Measurements from ENCODE around the gene PRPSAP2. TPM values are rescaled to one million over a fixed set of nuclear protein-coding genes. Genes with fewer than 3 reads are reported as not detected.

Gene PRPSAP2
- total RNA-seq, 5 donors from 2014 or later (not counting 1 experiment from before 2014, with no cell fraction given): 27.4 to 49.6 (median 39.6) TPM

GRCh38 chr17:18957831-18958230, 99.9 kb downstream of the PRPSAP2 start:
- ChIA-PET CTCF (no interaction called here), POLR2A (no interaction called here)
- Histone ChIP-seq H3K4me3 (ENCODE audit: control insufficient read depth in 1 of 2, extremely low read depth in 1 of 2, low read length in 1 of 2) (no peak overlapping the region), H3K27ac (ENCODE audit: low read length) (no peak overlapping the region), H3K4me1 (ENCODE audit: control insufficient read depth in 1 of 2, extremely low read depth in 1 of 2, insufficient read depth in 2 of 2, low read length in 2 of 2) (peaks cover 16 to 58% of the 10 kb centered on the region in 2 experiments), H3K9me3 (no peaks in the 10 kb centered on the region), H3K27me3 (replicated peaks in 1 of 2; ENCODE audit: control insufficient read depth in 2 of 2, extremely low read depth in 1 of 2, insufficient read depth in 2 of 2, low read length in 1 of 2) (peaks cover 0 to 4% of the 10 kb centered on the region in 2 experiments), H3K36me3 (ENCODE audit: control insufficient read depth in 2 of 2, extremely low read depth in 1 of 2, insufficient read depth in 1 of 2, low read length in 1 of 2) (no peaks in the 10 kb centered on the region)
- DNase-seq: no peak
- peak overlapping the region; percentile 3 to 45 for H3K27ac Mint-ChIP-seq
- H3K4me3 Mint-ChIP-seq: peak overlapping the region in 1 of 3 donors; percentile 36
- H3K4me1 Mint-ChIP-seq: peaks cover 44 to 51% (median 50%) of the 10 kb centered on the region in 3 donors
- 92% methylated on average over 4 of the region's 4 CpGs for WGBS (ENCODE audit: insufficient coverage)
- peaks cover 0 to 3% of the 10 kb centered on the region in 2 donors for H3K27me3 Mint-ChIP-seq
- H3K36me3 Mint-ChIP-seq: no peaks in the 10 kb centered on the region
- ATAC-seq (replicated peaks in 1 of 4): no peak
- H3K9me3 Mint-ChIP-seq: no peaks in the 10 kb centered on the region

- Mint-ChIP-seq H3K27me3 (peaks cover 0 to 3% of the 10 kb centered on the region in 2 donors), H3K4me1 (peaks cover 40 to 47% (median 45%) of the 10 kb centered on the region in 3 donors), H3K9me3 (no peaks in the 10 kb centered on the region), H3K36me3 (no peaks in the 10 kb centered on the region), H3K4me3 (no peak overlapping the region), H3K27ac (peak overlapping the region in 1 of 2 donors; percentile 64)
- Histone ChIP-seq H3K4me1 (ENCODE audit: control insufficient read depth in 1 of 2, extremely low read depth in 1 of 2, insufficient read depth in 2 of 2, low read length in 2 of 2) (peaks cover 16 to 58% of the 10 kb centered on the region in 2 experiments), H3K27ac (ENCODE audit: low read length) (no peak overlapping the region), H3K27me3 (replicated peaks in 1 of 2; ENCODE audit: control insufficient read depth in 2 of 2, extremely low read depth in 1 of 2, insufficient read depth in 2 of 2, low read length in 1 of 2) (peaks cover 0 to 4% of the 10 kb centered on the region in 2 experiments), H3K36me3 (ENCODE audit: control insufficient read depth in 2 of 2, extremely low read depth in 1 of 2, insufficient read depth in 1 of 2, low read length in 1 of 2) (no peaks in the 10 kb centered on the region), H3K9me3 (no peaks in the 10 kb centered on the region), H3K4me3 (ENCODE audit: control insufficient read depth in 1 of 2, extremely low read depth in 1 of 2, low read length in 1 of 2) (no peak overlapping the region)
- POLR2A ChIA-PET: no interaction called here
- CTCF ChIA-PET: interaction anchor here in 1 of 2 donors (0.6 kb wide), 1 partner anchor 61 kb away, joined by 4 read pairs; no protein-coding TSS in a partner anchor
- WGBS (ENCODE audit: insufficient coverage): 93% methylated on average over 8 of the region's 11 CpGs
- DNase-seq (no peak), ATAC-seq (replicated peaks in 1 of 4) (no peak)
Observed at GRCh38 chr17:18958611-18959010, 100.7 kb downstream of the PRPSAP2 start.

GRCh38 chr17:18959071-18959844, 101.3 kb downstream of the PRPSAP2 start:
- Mint-ChIP-seq H3K27me3 (peaks cover 0 to 3% of the 10 kb centered on the region in 2 donors), H3K4me1 (peaks cover 34 to 41% (median 39%) of the 10 kb centered on the region in 3 donors), H3K9me3 (no peaks in the 10 kb centered on the region), H3K4me3 (no peak overlapping the region), H3K36me3 (no peaks in the 10 kb centered on the region), H3K27ac (no peak overlapping the region)
- Histone ChIP-seq H3K27ac (ENCODE audit: low read length) (no peak overlapping the region), H3K36me3 (ENCODE audit: control insufficient read depth in 2 of 2, extremely low read depth in 1 of 2, insufficient read depth in 1 of 2, low read length in 1 of 2) (no peaks in the 10 kb centered on the region), H3K27me3 (replicated peaks in 1 of 2; ENCODE audit: control insufficient read depth in 2 of 2, extremely low read depth in 1 of 2, insufficient read depth in 2 of 2, low read length in 1 of 2) (peaks cover 0 to 4% of the 10 kb centered on the region in 2 experiments), H3K4me3 (ENCODE audit: control insufficient read depth in 1 of 2, extremely low read depth in 1 of 2, low read length in 1 of 2) (no peak overlapping the region), H3K9me3 (no peaks in the 10 kb centered on the region), H3K4me1 (ENCODE audit: control insufficient read depth in 1 of 2, extremely low read depth in 1 of 2, insufficient read depth in 2 of 2, low read length in 2 of 2) (peaks cover 12 to 52% of the 10 kb centered on the region in 2 experiments)
- 86% methylated on average over 11 of the region's 22 CpGs for WGBS (ENCODE audit: insufficient coverage)
- DNase-seq (no peak), ATAC-seq (replicated peaks in 1 of 4) (no peak)
- ChIA-PET CTCF (interaction anchor here in 1 of 2 donors (0.6 kb wide), 1 partner anchor 61 kb away, joined by 4 read pairs; no protein-coding TSS in a partner anchor), POLR2A (no interaction called here)

DNA sequence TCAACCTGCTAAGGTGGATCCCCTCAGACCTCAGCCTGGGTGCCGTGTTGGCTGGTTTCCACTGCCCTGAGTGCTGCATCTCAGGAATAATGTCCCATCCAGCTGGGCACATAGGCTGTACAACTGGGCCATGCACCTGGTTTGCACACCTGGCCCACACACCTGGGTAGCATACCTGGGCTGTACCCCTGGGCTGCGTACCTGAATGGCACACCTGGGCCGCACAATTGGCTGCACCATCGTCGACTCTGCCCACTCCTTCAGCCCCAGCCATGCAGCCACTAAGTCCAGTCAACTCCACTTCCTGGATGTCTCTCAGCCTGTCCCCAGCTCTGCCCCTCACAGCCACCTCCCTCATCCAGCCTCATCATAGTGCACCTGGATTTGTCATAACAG, 101.9 kb downstream of the PRPSAP2 start:
- no peaks in the 10 kb centered on the region for H3K36me3 ChIP-seq (ENCODE audit: control insufficient read depth in 2 of 2, extremely low read depth in 1 of 2, insufficient read depth in 1 of 2, low read length in 1 of 2)
- no peak overlapping the region for H3K4me3 ChIP-seq (ENCODE audit: control insufficient read depth in 1 of 2, extremely low read depth in 1 of 2, low read length in 1 of 2)
- H3K4me1 Mint-ChIP-seq: peaks cover 28 to 35% (median 33%) of the 10 kb centered on the region in 3 donors
- CTCF ChIA-PET: no interaction called here
- H3K27me3 Mint-ChIP-seq: peaks cover 0 to 3% of the 10 kb centered on the region in 2 donors
- peak overlapping the region in 1 of 2 donors; percentile 52 for H3K27ac Mint-ChIP-seq
- no peak overlapping the region for H3K27ac ChIP-seq (ENCODE audit: low read length)
- H3K4me3 Mint-ChIP-seq: no peak overlapping the region
- peaks cover 9 to 46% of the 10 kb centered on the region in 2 experiments for H3K4me1 ChIP-seq (ENCODE audit: control insufficient read depth in 1 of 2, extremely low read depth in 1 of 2, insufficient read depth in 2 of 2, low read length in 2 of 2)
- POLR2A ChIA-PET: no interaction called here
- no peaks in the 10 kb centered on the region for H3K9me3 ChIP-seq
- H3K27me3 ChIP-seq (replicated peaks in 1 of 2; ENCODE audit: control insufficient read depth in 2 of 2, extremely low read depth in 1 of 2, insufficient read depth in 2 of 2, low read length in 1 of 2): peaks cover 0 to 4% of the 10 kb centered on the region in 2 experiments
- DNase-seq (no peak), ATAC-seq (replicated peaks in 1 of 4) (no peak)
- no peaks in the 10 kb centered on the region for H3K9me3 Mint-ChIP-seq
- H3K36me3 Mint-ChIP-seq: no peaks in the 10 kb centered on the region
- 100% methylated on average over 5 of the region's 5 CpGs for WGBS (ENCODE audit: insufficient coverage)

DNA sequence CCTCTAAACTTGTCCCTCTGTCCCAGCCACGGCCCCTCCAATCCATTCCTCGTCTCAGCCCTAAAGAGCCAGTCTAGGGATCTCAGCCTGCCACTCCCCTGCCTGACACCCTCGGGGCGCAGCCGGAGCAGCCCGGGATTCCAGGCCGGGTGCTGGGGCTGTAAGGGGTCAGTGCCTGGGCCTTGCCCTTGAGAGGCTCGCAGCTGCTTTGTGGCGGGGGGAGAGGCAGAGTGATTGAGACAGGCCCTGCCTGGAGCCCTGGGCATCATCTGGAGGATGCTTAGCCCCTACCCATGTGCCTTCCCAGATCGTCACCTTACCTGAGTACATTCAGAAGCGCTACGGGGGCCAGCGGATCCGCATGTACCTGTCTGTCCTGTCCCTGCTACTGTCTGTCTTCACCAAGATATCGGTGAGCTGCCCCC, 102.3 kb downstream of the PRPSAP2 start:
- WGBS (ENCODE audit: insufficient coverage): 97% methylated on average over 15 of the region's 15 CpGs
- POLR2A ChIA-PET: no interaction called here

GRCh38 chr17:18960803-18961511, 103.0 kb downstream of the PRPSAP2 start:
- Mint-ChIP-seq H3K9me3 (no peaks in the 10 kb centered on the region), H3K27me3 (peaks cover 0 to 3% of the 10 kb centered on the region in 2 donors), H3K36me3 (no peaks in the 10 kb centered on the region), H3K27ac (peak overlapping the region; percentile 14 to 58), H3K4me1 (peaks cover 18 to 25% (median 23%) of the 10 kb centered on the region in 3 donors), H3K4me3 (no peak overlapping the region)
- H3K9me3 ChIP-seq: no peaks in the 10 kb centered on the region
- WGBS (ENCODE audit: insufficient coverage): 37% methylated on average over 16 of the region's 17 CpGs
- DNase-seq: peak in 31 of 35 experiments; percentile 21 to 82 (median 55)
- H3K27ac ChIP-seq (ENCODE audit: low read length): no peak overlapping the region
- ChIA-PET POLR2A (no interaction called here), CTCF (interaction anchor here (0.6 to 1.9 kb wide), 12 partner anchors 9 to 336 kb away, joined by 3 to 10 read pairs (median 3); partner anchors contain the start of genes FAM83G (in 1 of the 2) and SLC5A10 (in 1 of the 2))
- ATAC-seq (replicated peaks in 1 of 4): peak; percentile 68 to 85 (median 81)
- H3K36me3 ChIP-seq (ENCODE audit: control insufficient read depth in 2 of 2, extremely low read depth in 1 of 2, insufficient read depth in 1 of 2, low read length in 1 of 2): no peaks in the 10 kb centered on the region
- H3K4me1 ChIP-seq (ENCODE audit: control insufficient read depth in 1 of 2, extremely low read depth in 1 of 2, insufficient read depth in 2 of 2, low read length in 2 of 2): peaks cover 3 to 35% of the 10 kb centered on the region in 2 experiments
- H3K27me3 ChIP-seq (replicated peaks in 1 of 2; ENCODE audit: control insufficient read depth in 2 of 2, extremely low read depth in 1 of 2, insufficient read depth in 2 of 2, low read length in 1 of 2): peaks cover 0 to 4% of the 10 kb centered on the region in 2 experiments
- no peak overlapping the region for H3K4me3 ChIP-seq (ENCODE audit: control insufficient read depth in 1 of 2, extremely low read depth in 1 of 2, low read length in 1 of 2)

More for the DNA sequence above, 102.3 kb downstream of the PRPSAP2 start:
- Mint-ChIP-seq H3K9me3 (no peaks in the 10 kb centered on the region), H3K36me3 (no peaks in the 10 kb centered on the region), H3K27ac (peak overlapping the region; percentile 14 to 52), H3K4me1 (peaks cover 24 to 32% (median 29%) of the 10 kb centered on the region in 3 donors), H3K4me3 (no peak overlapping the region), H3K27me3 (peaks cover 0 to 3% of the 10 kb centered on the region in 2 donors)
- H3K36me3 ChIP-seq (ENCODE audit: control insufficient read depth in 2 of 2, extremely low read depth in 1 of 2, insufficient read depth in 1 of 2, low read length in 1 of 2): no peaks in the 10 kb centered on the region
- H3K27me3 ChIP-seq (replicated peaks in 1 of 2; ENCODE audit: control insufficient read depth in 2 of 2, extremely low read depth in 1 of 2, insufficient read depth in 2 of 2, low read length in 1 of 2): peaks cover 0 to 4% of the 10 kb centered on the region in 2 experiments
- peaks cover 5 to 42% of the 10 kb centered on the region in 2 experiments for H3K4me1 ChIP-seq (ENCODE audit: control insufficient read depth in 1 of 2, extremely low read depth in 1 of 2, insufficient read depth in 2 of 2, low read length in 2 of 2)
- no peak for ATAC-seq (replicated peaks in 1 of 4)
- H3K9me3 ChIP-seq: no peaks in the 10 kb centered on the region
- no peak overlapping the region for H3K4me3 ChIP-seq (ENCODE audit: control insufficient read depth in 1 of 2, extremely low read depth in 1 of 2, low read length in 1 of 2)
- DNase-seq: no peak
- no peak overlapping the region for H3K27ac ChIP-seq (ENCODE audit: low read length)
- CTCF ChIA-PET: interaction anchor here (0.6 to 1.4 kb wide), 4 partner anchors 19 to 42 kb away, joined by 3 to 4 read pairs (median 4); no protein-coding TSS in a partner anchor
